HG02642 (cell line): ENCODE data around the gene IL27RA.
"Not testable (repeated sequence)": the region's sequence is repeated elsewhere in the genome, so short reads cannot be mapped to it uniquely, and the experiment has no call there.

ENCODE experiments used
- ATAC-seq: cut with Tn5 transposase; IDR thresholded peaks from one replicate; pipeline ENCODE4 v1.9.1; 2021; ENCODE audit warnings: mild to moderate bottlenecking; ENCODE audit not compliant: unreplicated experiment, poor library complexity

The IL27RA gene

GRCh38 chr19:13998426-13998825, 33.1 kb upstream of the IL27RA start:
- no peak for ATAC-seq

- no peak for ATAC-seq
These were observed 32.5 kb upstream of the IL27RA start for GRCh38 chr19:13999085-13999484.

- no peak for ATAC-seq
These were observed 30.7 kb upstream of the IL27RA start for GRCh38 chr19:14000691-14001375.

GRCh38 chr19:14002571-14003250, 28.9 kb upstream of the IL27RA start:
- ATAC-seq, result no peak

GRCh38 chr19:14003251-14004055, 28.1 kb upstream of the IL27RA start:
- ATAC-seq, result no peak

- ATAC-seq, result no peak
These were observed 26.8 kb upstream of the IL27RA start for GRCh38 chr19:14004619-14005348.

GRCh38 chr19:14005349-14006084, 26.0 kb upstream of the IL27RA start:
- peak; percentile 34 for ATAC-seq

- peak; percentile 78 for ATAC-seq
These were observed 25.3 kb upstream of the IL27RA start, which contains the start of gene RFX1 for GRCh38 chr19:14006085-14006765. TSS of gene RFX1 (minus strand) at chr19:14006320. CDS start at chr19:13993843, 12,477 bp downstream.

- ATAC-seq, result peak; percentile 46
These were observed 24.6 kb upstream of the IL27RA start for GRCh38 chr19:14006766-14007562.

GRCh38 chr19:14012378-14012915, 19.1 kb upstream of the IL27RA start:
- no peak for ATAC-seq

- ATAC-seq, result peak; percentile 86
These were observed 16.0 kb upstream of the IL27RA start for GRCh38 chr19:14015524-14016035.

- ATAC-seq, result no peak
These were observed 12.5 kb upstream of the IL27RA start for GRCh38 chr19:14019100-14019499.

GRCh38 chr19:14019739-14020138, 11.8 kb upstream of the IL27RA start:
- ATAC-seq, result not testable (repeated sequence)

- no peak for ATAC-seq
These were observed 10.1 kb upstream of the IL27RA start for GRCh38 chr19:14021474-14021873.

- ATAC-seq, result no peak
These were observed 9.1 kb upstream of the IL27RA start for GRCh38 chr19:14022469-14022868.

- no peak for ATAC-seq
These were observed 7.9 kb upstream of the IL27RA start for GRCh38 chr19:14023404-14024235.

- ATAC-seq, result not testable (repeated sequence)
These were observed 4.8 kb upstream of the IL27RA start for GRCh38 chr19:14026652-14027192.
